PC-3 (cell line): ENCODE results near the gene LMAN2L. TPM values are rescaled to one million over a fixed set of nuclear protein-coding genes. Genes with fewer than 3 reads are reported as not detected.

Experiments used
- ATAC-seq: fragments of 200-7000 bp; cut with Tn5 transposase; 2 replicates; pipeline ENCODE4 v1.9.1; 2020; ENCODE audit warnings: mild to moderate bottlenecking, moderate library complexity
- BruUV-seq: library from RNA; stranded (reverse); fragments of 400-500 nt; replicated peaks from 2 replicates; lab custom pipeline; 2021; lab: Mats Ljungman, UMichigan
- CTCF ChIA-PET: fragments of 300-600 bp; sonication (Branson Sonifier 250); formaldehyde crosslinking; loops from one replicate; lab custom pipeline; 2022; ENCODE audit warnings: antibody characterized with exemption; lab: Charles Lee
- POLR2A ChIA-PET: fragments of 300-600 bp; sonication (Branson Sonifier 250); formaldehyde crosslinking; loops from one replicate; lab custom pipeline; 2022; ENCODE audit warnings: antibody characterized with exemption; ENCODE audit not compliant: unreplicated experiment; lab: Charles Lee
- DNase-seq: peaks from one replicate; pipeline ENCODE4 v3.0.0-alpha.2; 2015
- H2AFZ ChIP-seq: fragments of 300-600 bp; sonication (generic); 2 replicates; pipeline ENCODE4 v1.6.0; 2016; ENCODE audit warnings: antibody characterized with exemption, low read length
- H3F3A ChIP-seq: fragments of 300-600 bp; sonication (generic); one replicate; pipeline ENCODE4 v1.6.0; 2017; ENCODE audit warnings: antibody characterized with exemption, low read length, control low read depth, mild to moderate bottlenecking; ENCODE audit not compliant: unreplicated experiment
- H3K27ac ChIP-seq: fragments of 300-600 bp; sonication (generic); 2 replicates; pipeline ENCODE4 v1.5.1; 2016; ENCODE audit warnings: mild to moderate bottlenecking, low read length
- H3K27me3 ChIP-seq: fragments of 300-600 bp; sonication (generic); 2 replicates; pipeline ENCODE4 v1.6.1; 2016; ENCODE audit warnings: low read length, mixed read lengths
- H3K36me3 ChIP-seq: fragments of 300-600 bp; sonication (generic); 2 replicates; pipeline ENCODE4 v1.6.1; 2016; ENCODE audit warnings: low read depth, mixed run types, low read length, mixed read lengths
- H3K4me1 ChIP-seq: fragments of 300-600 bp; sonication (generic); 2 replicates; pipeline ENCODE4 v1.5.1; 2016; ENCODE audit warnings: low read length; ENCODE audit not compliant: insufficient read depth
- H3K4me2 ChIP-seq: fragments of 300-600 bp; sonication (generic); 2 replicates; pipeline ENCODE4 v1.6.0; 2016; ENCODE audit warnings: low read length
- H3K4me3 ChIP-seq: fragments of 300-600 bp; sonication (generic); 2 replicates; pipeline ENCODE4 v1.5.1; 2016; ENCODE audit warnings: mild to moderate bottlenecking, low read length, mixed read lengths
- H3K79me2 ChIP-seq: fragments of 300-600 bp; sonication (generic); 2 replicates; pipeline ENCODE4 v1.6.1; 2017; ENCODE audit warnings: low read length, mixed read lengths
- H3K9ac ChIP-seq: fragments of 300-600 bp; sonication (generic); 2 replicates; pipeline ENCODE4 v1.6.0; 2016; ENCODE audit warnings: mild to moderate bottlenecking, low read length
- H3K9me2 ChIP-seq: fragments of 300-600 bp; sonication (generic); replicated peaks from 2 replicates; pipeline ENCODE4 v1.6.1; 2016; ENCODE audit warnings: mixed run types, low read length, mixed read lengths
- H3K9me3 ChIP-seq: fragments of 300-600 bp; sonication (generic); 2 replicates; pipeline ENCODE4 v1.6.1; 2016; ENCODE audit warnings: low read length, mixed read lengths
- H4K20me1 ChIP-seq: fragments of 300-600 bp; sonication (generic); 2 replicates; pipeline ENCODE4 v1.6.1; 2016; ENCODE audit warnings: low read length, mixed read lengths
- EZH2 ChIP-seq: fragments of 300-600 bp; sonication (generic); IDR thresholded peaks from one replicate; pipeline ENCODE4 v1.6.1; 2017; ENCODE audit warnings: antibody characterized with exemption, mild to moderate bottlenecking, low read length; ENCODE audit not compliant: unreplicated experiment
- EZH2phosphoT487 ChIP-seq: fragments of 300-600 bp; sonication (generic); IDR thresholded peaks from 2 replicates; pipeline ENCODE4 v1.6.1; 2018; ENCODE audit warnings: mild to moderate bottlenecking, antibody characterized with exemption, low read length, borderline replicate concordance
- intact Hi-C: fragments of 100-400 bp; cut with micrococcal nuclease; formaldehyde crosslinking; loops from 2 replicates; pipeline ENCODE4 v1.9.0; 2023
- total RNA-seq: library from RNA; depleted of rRNA; stranded (reverse); fragments of >200 nt; gene quantifications from 2 replicates; pipeline ENCODE4 v1.2.3, GENCODE V29; 2014
- TF ChIP-seq, protein P1 (sequence below): fragments of 300-600 bp; sonication (generic); conservative IDR thresholded peaks from 2 replicates; pipeline ENCODE4 v1.5.1; 2017; ENCODE audit warnings: antibody characterized with exemption, low read depth, mild to moderate bottlenecking, low read length

The LMAN2L gene
- total RNA-seq, 1 experiment from 2014 or later: 27.8 TPM

GRCh38 chr2:96691022-96691612, 48.7 kb downstream of the LMAN2L start:
- H3K36me3 ChIP-seq: no peaks in the 10 kb centered on the region
- H3K9me3 ChIP-seq: no peaks in the 10 kb centered on the region
- H3K4me3 ChIP-seq: no peak overlapping the region
- ATAC-seq (no peak), DNase-seq (no peak)
- ChIA-PET POLR2A (no interaction called here), CTCF (no interaction called here)
- no peak overlapping the region for H3K9ac ChIP-seq
- no TSS peak for BruUV-seq
- intact Hi-C loops: no loop called here
- H3F3A ChIP-seq: no peaks in the 10 kb centered on the region
- H3K4me1 ChIP-seq: no peaks in the 10 kb centered on the region
- TF ChIP-seq EZH2phosphoT487 (no peak), EZH2 (no peak)
- H3K27me3 ChIP-seq: no peaks in the 10 kb centered on the region
- H3K27ac ChIP-seq: no peak overlapping the region
- H3K9me2 ChIP-seq: no peaks in the 10 kb centered on the region
- no peak overlapping the region for H3K4me2 ChIP-seq
- H2AFZ ChIP-seq: no peak overlapping the region
- no peaks in the 10 kb centered on the region for H4K20me1 ChIP-seq
- no peaks in the 10 kb centered on the region for H3K79me2 ChIP-seq

GRCh38 chr2:96690306-96691021, 49.4 kb downstream of the LMAN2L start:
- Histone ChIP-seq H3F3A (no peaks in the 10 kb centered on the region), H3K9me3 (no peaks in the 10 kb centered on the region), H3K9me2 (no peaks in the 10 kb centered on the region), H3K4me1 (no peaks in the 10 kb centered on the region), H3K27me3 (no peaks in the 10 kb centered on the region), H3K4me3 (no peak overlapping the region), H3K27ac (no peak overlapping the region), H3K79me2 (no peaks in the 10 kb centered on the region), H3K4me2 (no peak overlapping the region), H2AFZ (no peak overlapping the region), H3K9ac (no peak overlapping the region), H3K36me3 (no peaks in the 10 kb centered on the region), H4K20me1 (no peaks in the 10 kb centered on the region)
- no peak for TF ChIP-seq EZH2phosphoT487
- POLR2A ChIA-PET: no interaction called here
- no TSS peak for BruUV-seq
- no peak for DNase-seq
- ATAC-seq: no peak
- CTCF ChIA-PET: no interaction called here
- intact Hi-C loops: no loop called here

DNA sequence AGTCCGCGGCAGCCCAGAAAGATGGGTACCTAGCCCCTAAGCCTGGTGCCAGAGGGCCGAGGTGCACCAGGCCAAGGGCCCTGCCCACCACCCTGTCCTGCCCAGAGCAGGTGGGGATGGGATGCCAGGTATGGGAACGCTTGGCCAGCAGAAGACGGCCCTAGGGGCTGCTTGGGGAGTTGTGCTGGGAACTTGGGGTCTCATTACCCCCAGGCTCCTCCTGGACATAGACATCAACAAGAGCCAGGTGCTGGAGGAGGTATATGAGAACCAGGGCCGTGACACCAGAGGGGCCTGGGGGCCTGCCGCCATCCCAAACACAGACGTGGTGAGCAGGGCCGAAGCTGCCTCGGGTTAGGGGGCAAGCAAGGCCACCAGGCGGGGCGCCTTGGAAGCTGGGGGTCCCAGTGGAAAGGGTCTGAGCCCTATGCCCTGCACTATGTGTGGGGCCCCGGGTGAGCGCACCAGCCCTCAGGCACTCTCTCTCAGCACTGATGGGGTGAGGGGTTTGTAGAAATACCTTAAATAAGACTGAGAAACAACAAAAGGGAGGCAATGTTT, 50.4 kb downstream of the LMAN2L start:
- H3K79me2 ChIP-seq: no peaks in the 10 kb centered on the region
- H3K36me3 ChIP-seq: no peaks in the 10 kb centered on the region
- intact Hi-C loops: no loop called here
- H3K27me3 ChIP-seq: no peaks in the 10 kb centered on the region
- H3K9me2 ChIP-seq: no peaks in the 10 kb centered on the region
- DNase-seq (no peak), ATAC-seq (no peak)
- no TSS peak for BruUV-seq
- no peak overlapping the region for H3K4me3 ChIP-seq
- no peak overlapping the region for H3K27ac ChIP-seq
- CTCF ChIA-PET: no interaction called here
- H4K20me1 ChIP-seq: no peaks in the 10 kb centered on the region
- H3K9me3 ChIP-seq: no peaks in the 10 kb centered on the region
- H3K4me2 ChIP-seq: no peak overlapping the region
- no peaks in the 10 kb centered on the region for H3K4me1 ChIP-seq
- TF ChIP-seq EZH2: no peak
- TF ChIP-seq, protein P1, sequence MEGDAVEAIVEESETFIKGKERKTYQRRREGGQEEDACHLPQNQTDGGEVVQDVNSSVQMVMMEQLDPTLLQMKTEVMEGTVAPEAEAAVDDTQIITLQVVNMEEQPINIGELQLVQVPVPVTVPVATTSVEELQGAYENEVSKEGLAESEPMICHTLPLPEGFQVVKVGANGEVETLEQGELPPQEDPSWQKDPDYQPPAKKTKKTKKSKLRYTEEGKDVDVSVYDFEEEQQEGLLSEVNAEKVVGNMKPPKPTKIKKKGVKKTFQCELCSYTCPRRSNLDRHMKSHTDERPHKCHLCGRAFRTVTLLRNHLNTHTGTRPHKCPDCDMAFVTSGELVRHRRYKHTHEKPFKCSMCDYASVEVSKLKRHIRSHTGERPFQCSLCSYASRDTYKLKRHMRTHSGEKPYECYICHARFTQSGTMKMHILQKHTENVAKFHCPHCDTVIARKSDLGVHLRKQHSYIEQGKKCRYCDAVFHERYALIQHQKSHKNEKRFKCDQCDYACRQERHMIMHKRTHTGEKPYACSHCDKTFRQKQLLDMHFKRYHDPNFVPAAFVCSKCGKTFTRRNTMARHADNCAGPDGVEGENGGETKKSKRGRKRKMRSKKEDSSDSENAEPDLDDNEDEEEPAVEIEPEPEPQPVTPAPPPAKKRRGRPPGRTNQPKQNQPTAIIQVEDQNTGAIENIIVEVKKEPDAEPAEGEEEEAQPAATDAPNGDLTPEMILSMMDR: no peak
- no peak for TF ChIP-seq EZH2phosphoT487
- POLR2A ChIA-PET: no interaction called here
- no peaks in the 10 kb centered on the region for H3F3A ChIP-seq
- H2AFZ ChIP-seq: no peak overlapping the region
- no peak overlapping the region for H3K9ac ChIP-seq
